Measurements from ENCODE around the gene FSTL4. TPM values are rescaled to one million over a fixed set of nuclear protein-coding genes. Genes with fewer than 3 reads are reported as not detected.

FSTL4 gene
- polyA plus RNA-seq, 3 donors = not detected

- no peaks in the 10 kb centered on the region for H3K9me3 ChIP-seq (replicated peaks in 1 of 2; ENCODE audit: control insufficient read depth in 1 of 2, insufficient read depth in 1 of 2, low read length in 2 of 2)
- intact Hi-C loops (cut with micrococcal nuclease) = no loop called here
- no peak overlapping the region for H3K27ac ChIP-seq (ENCODE audit: low read depth in 1 of 2, low read length in 2 of 2)
- Mint-ChIP-seq H3K27me3 (ENCODE audit: low read depth in 3 of 3) (peaks cover 2 to 7% (median 4%) of the 10 kb centered on the region in 3 donors), H3K9me3 (peaks cover 0 to 3% (median 0%) of the 10 kb centered on the region in 7 donors), H3K36me3 (no peaks in the 10 kb centered on the region), H3K4me1 (no peaks in the 10 kb centered on the region), H3K4me3 (no peak overlapping the region), H3K27ac (no peak overlapping the region)
- H3K4me3 ChIP-seq (replicated peaks in 1 of 3; ENCODE audit: low read depth in 2 of 3, low read length in 3 of 3) = no peak overlapping the region
- TF ChIP-seq CTCF (IDR thresholded peaks at IDR 0.05) = no peak
- DNase-seq = no peak
- no peaks in the 10 kb centered on the region for H4K20me1 ChIP-seq (ENCODE audit: insufficient read depth, low read length)
- H3K4me2 ChIP-seq (replicated peaks; ENCODE audit: extremely low read depth, low read length, poor library complexity, severe bottlenecking) = no peak overlapping the region
- H3K36me3 ChIP-seq (replicated peaks in 1 of 2; ENCODE audit: control insufficient read depth in 1 of 2, insufficient read depth in 2 of 2, low read length in 2 of 2) = no peaks in the 10 kb centered on the region
- H3K4me1 ChIP-seq (ENCODE audit: control insufficient read depth in 1 of 2, insufficient read depth in 2 of 2, low read length in 2 of 2) = no peaks in the 10 kb centered on the region
- no peak overlapping the region for H2AFZ ChIP-seq (ENCODE audit: insufficient read depth, low read depth, low read length, poor library complexity, severe bottlenecking)
- H3K79me2 ChIP-seq (ENCODE audit: insufficient read depth, low read length) = no peaks in the 10 kb centered on the region
- H3K9ac ChIP-seq (ENCODE audit: insufficient read depth, low read length, poor library complexity, severe bottlenecking) = no peak overlapping the region
- 90% methylated on average over 3 of the region's 5 CpGs for WGBS (ENCODE audit: insufficient coverage)
- no peaks in the 10 kb centered on the region for H3K27me3 ChIP-seq (ENCODE audit: control insufficient read depth in 2 of 2, insufficient read depth in 2 of 2, low read length in 2 of 2)
These were observed 167.6 kb downstream of the FSTL4 start for GRCh38 chr5:133444711-133445110.

GRCh38 chr5:133441166-133441815, 171.1 kb downstream of the FSTL4 start:
- Mint-ChIP-seq H3K4me1 (no peaks in the 10 kb centered on the region), H3K27ac (no peak overlapping the region), H3K36me3 (no peaks in the 10 kb centered on the region), H3K27me3 (ENCODE audit: low read depth in 3 of 3) (peaks cover 6 to 10% (median 6%) of the 10 kb centered on the region in 3 donors), H3K4me3 (no peak overlapping the region), H3K9me3 (peaks cover 0 to 3% (median 0%) of the 10 kb centered on the region in 7 donors)
- no peak overlapping the region for H3K4me2 ChIP-seq (replicated peaks; ENCODE audit: extremely low read depth, low read length, poor library complexity, severe bottlenecking)
- H2AFZ ChIP-seq (ENCODE audit: insufficient read depth, low read depth, low read length, poor library complexity, severe bottlenecking) = no peak overlapping the region
- no peak for DNase-seq
- intact Hi-C loops (cut with micrococcal nuclease) = no loop called here
- no peaks in the 10 kb centered on the region for H3K36me3 ChIP-seq (replicated peaks in 1 of 2; ENCODE audit: control insufficient read depth in 1 of 2, insufficient read depth in 2 of 2, low read length in 2 of 2)
- no peak overlapping the region for H3K27ac ChIP-seq (ENCODE audit: low read depth in 1 of 2, low read length in 2 of 2)
- H4K20me1 ChIP-seq (ENCODE audit: insufficient read depth, low read length) = no peaks in the 10 kb centered on the region
- peaks cover 3% of the 10 kb centered on the region in 2 donors for H3K27me3 ChIP-seq (ENCODE audit: control insufficient read depth in 2 of 2, insufficient read depth in 2 of 2, low read length in 2 of 2)
- TF ChIP-seq CTCF (IDR thresholded peaks at IDR 0.05) = no peak
- no peaks in the 10 kb centered on the region for H3K4me1 ChIP-seq (ENCODE audit: control insufficient read depth in 1 of 2, insufficient read depth in 2 of 2, low read length in 2 of 2)
- WGBS (ENCODE audit: insufficient coverage) = 94% methylated on average over 2 of the region's 7 CpGs
- no peaks in the 10 kb centered on the region for H3K9me3 ChIP-seq (replicated peaks in 1 of 2; ENCODE audit: control insufficient read depth in 1 of 2, insufficient read depth in 1 of 2, low read length in 2 of 2)
- no peak overlapping the region for H3K9ac ChIP-seq (ENCODE audit: insufficient read depth, low read length, poor library complexity, severe bottlenecking)
- H3K79me2 ChIP-seq (ENCODE audit: insufficient read depth, low read length) = no peaks in the 10 kb centered on the region
- H3K4me3 ChIP-seq (replicated peaks in 1 of 3; ENCODE audit: low read depth in 2 of 3, low read length in 3 of 3) = no peak overlapping the region

All from CD14-positive monocyte (primary cell).